Lung (tissue), 12 donors: ENCODE measurements around the gene DUOX1. TPM values are rescaled to one million over a fixed set of nuclear protein-coding genes. Genes with fewer than 3 reads are reported as not detected.

Experiments
- ATAC-seq: fragments of 200-7000 bp; cut with Tn5 transposase; one replicate; pipeline ENCODE4 v1.9.1; 2020; ENCODE audit warnings: moderate number of reproducible peaks; ENCODE audit not compliant: insufficient read depth, low FRiP score
- DNase-seq, 3 donors: peaks; one replicate each; pipeline ENCODE4 v3.0.0-alpha.2; 2013 to 2017
- H3K27ac ChIP-seq, 2 donors: one replicate each; pipeline ENCODE4 v1.5.1; 2013; ENCODE audit warnings: mild to moderate bottlenecking in 2 of 2, moderate library complexity in 2 of 2, control low read depth in 1 of 2, inconsistent platforms in 1 of 2, low read depth in 1 of 2, low read length in 1 of 2
- H3K27me3 ChIP-seq, 3 donors: one replicate each; pipeline ENCODE4 v1.5.1; 2013; ENCODE audit warnings: low read length in 2 of 3; ENCODE audit not compliant: control insufficient read depth in 3 of 3, insufficient read depth in 3 of 3
- H3K36me3 ChIP-seq, 4 donors: one replicate each; pipeline ENCODE4 v1.5.1; 2013; ENCODE audit warnings: low read length in 4 of 4, mild to moderate bottlenecking in 1 of 4, moderate library complexity in 1 of 4; ENCODE audit not compliant: control insufficient read depth in 4 of 4, insufficient read depth in 4 of 4
- H3K4me1 ChIP-seq, 5 donors: one replicate each; pipeline ENCODE4 v1.5.1; 2013; ENCODE audit warnings: low read length in 5 of 5, mild to moderate bottlenecking in 2 of 5, moderate library complexity in 1 of 5; ENCODE audit not compliant: control insufficient read depth in 5 of 5, insufficient read depth in 5 of 5
- H3K4me3 ChIP-seq: one replicate; pipeline ENCODE4 v1.5.1; 2013; ENCODE audit warnings: mild to moderate bottlenecking, control low read depth, moderate library complexity
- H3K9ac ChIP-seq, 2 donors: one replicate each; pipeline ENCODE4 v1.5.1; 2013; ENCODE audit warnings: low read length in 2 of 2, control low read depth in 1 of 2; ENCODE audit not compliant: insufficient read depth in 1 of 2
- H3K9me3 ChIP-seq, 4 donors: one replicate each; pipeline ENCODE4 v1.5.1; 2013; ENCODE audit warnings: low read length in 3 of 4, mild to moderate bottlenecking in 1 of 4, moderate library complexity in 1 of 4; ENCODE audit not compliant: control insufficient read depth in 4 of 4, insufficient read depth in 3 of 4
- WGBS, 2 donors: extraction: QIAGEN DNeasy Blood & Tissue Kit; methylation state at CpG; one replicate each; pipeline ENCODE4 v1.1.7; 2013; 5-methylcytosine and 5-hydroxymethylcytosine counted together
- polyA plus RNA-seq, 2 donors: library from polyadenylated mRNA; stranded (reverse); fragments of 200-250 nt; gene quantifications; one replicate each; pipeline ENCODE4 v1.2.1, GENCODE V29; 2013
- total RNA-seq, 2 donors: library from RNA; depleted of rRNA in 1 of 2; stranded (reverse); fragments of >200 nt in 1 of 2; gene quantifications; one replicate each; pipeline ENCODE4 v1.2.1, GENCODE V29; 2014 to 2021
- TF ChIP-seq, protein P1 (sequence below): IDR thresholded peaks from 2 replicates; pipeline ENCODE4 v1.5.1; 2012; ENCODE audit warnings: mild to moderate bottlenecking; ENCODE audit errors: control extremely low read depth, extremely low read depth
- donor health status: control.
- donor health status: control.
- donor health status: Bipolar disorder and iron deficiency.
- donor health status: healthy.
- donor health status: DM: yes; HTN: yes; CAD: no.

The DUOX1 gene
- total and polyA plus RNA-seq, 4 donors: 61.7 to 363 (median 115) TPM

DNA sequence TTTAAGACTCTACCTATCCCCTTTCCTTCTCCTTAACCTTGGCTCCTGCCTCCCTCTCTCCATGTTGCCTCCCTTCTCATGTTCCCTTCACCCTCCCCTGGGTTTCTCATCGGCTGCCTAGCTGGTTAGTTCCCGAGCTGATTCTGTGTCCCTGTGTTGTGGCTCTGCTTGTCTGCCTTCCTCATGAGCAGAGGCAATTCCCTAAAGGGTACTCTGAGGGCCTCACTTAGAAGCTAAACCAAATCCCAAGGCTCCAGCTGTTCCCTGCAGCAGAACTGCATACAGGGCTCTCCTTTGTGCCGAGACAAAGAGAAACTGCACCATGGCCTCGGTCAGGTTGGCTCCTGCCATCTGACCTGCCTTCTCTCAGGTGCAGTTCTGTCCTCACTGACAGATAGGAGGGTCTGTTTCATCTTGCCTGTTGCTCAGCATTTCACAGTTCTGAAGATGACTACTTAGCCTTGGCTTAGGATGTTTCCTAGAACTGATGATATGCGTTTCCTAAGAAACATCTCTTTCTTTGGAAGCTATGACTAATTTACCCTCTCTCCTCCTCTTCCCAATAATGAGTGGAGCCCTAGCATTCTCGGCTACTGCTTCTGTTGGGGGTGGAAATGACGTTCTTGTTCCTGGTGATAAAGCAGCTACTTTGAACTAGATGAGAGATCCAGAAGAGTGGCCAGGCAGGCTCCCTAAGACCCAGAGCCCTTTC, 27.1 kb downstream of the DUOX1 start:
- no peak for ATAC-seq
- TF ChIP-seq, protein P1, sequence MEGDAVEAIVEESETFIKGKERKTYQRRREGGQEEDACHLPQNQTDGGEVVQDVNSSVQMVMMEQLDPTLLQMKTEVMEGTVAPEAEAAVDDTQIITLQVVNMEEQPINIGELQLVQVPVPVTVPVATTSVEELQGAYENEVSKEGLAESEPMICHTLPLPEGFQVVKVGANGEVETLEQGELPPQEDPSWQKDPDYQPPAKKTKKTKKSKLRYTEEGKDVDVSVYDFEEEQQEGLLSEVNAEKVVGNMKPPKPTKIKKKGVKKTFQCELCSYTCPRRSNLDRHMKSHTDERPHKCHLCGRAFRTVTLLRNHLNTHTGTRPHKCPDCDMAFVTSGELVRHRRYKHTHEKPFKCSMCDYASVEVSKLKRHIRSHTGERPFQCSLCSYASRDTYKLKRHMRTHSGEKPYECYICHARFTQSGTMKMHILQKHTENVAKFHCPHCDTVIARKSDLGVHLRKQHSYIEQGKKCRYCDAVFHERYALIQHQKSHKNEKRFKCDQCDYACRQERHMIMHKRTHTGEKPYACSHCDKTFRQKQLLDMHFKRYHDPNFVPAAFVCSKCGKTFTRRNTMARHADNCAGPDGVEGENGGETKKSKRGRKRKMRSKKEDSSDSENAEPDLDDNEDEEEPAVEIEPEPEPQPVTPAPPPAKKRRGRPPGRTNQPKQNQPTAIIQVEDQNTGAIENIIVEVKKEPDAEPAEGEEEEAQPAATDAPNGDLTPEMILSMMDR: no peak
- no peaks in the 10 kb centered on the region for H3K27me3 ChIP-seq
- 87 to 94% methylated on average over 7 of the region's 7 CpGs for WGBS, 2 donors
- peaks cover 0 to 30% (median 0%) of the 10 kb centered on the region in 4 donors for H3K36me3 ChIP-seq
- H3K9me3 ChIP-seq: no peaks in the 10 kb centered on the region
- H3K4me1 ChIP-seq: peaks cover 0 to 5% (median 0%) of the 10 kb centered on the region in 5 donors
- H3K9ac ChIP-seq: no peak overlapping the region
- no peak for DNase-seq
- no peak overlapping the region for H3K4me3 ChIP-seq
- H3K27ac ChIP-seq: no peak overlapping the region

DNA sequence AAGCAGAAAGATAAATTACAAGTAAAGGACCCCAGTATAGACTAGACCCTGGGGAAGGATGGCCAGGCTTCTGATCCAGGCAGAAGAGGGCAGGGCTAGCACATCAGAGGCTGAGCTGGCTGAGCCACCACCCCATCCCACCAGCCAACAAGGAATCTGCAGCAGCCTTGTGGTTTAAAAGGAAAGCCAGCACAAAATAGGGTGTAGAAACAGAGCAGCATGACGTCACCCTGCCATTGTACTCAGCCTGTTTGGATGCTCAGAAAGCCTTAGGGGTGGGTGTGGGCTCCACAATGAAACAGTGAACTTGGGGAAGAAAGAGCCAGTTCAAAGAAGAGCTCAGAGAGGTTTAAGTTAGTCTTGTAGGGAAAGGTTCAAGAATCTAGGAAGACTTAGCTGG, 28.2 kb downstream of the DUOX1 start:
- Histone ChIP-seq H3K4me1 (peaks cover 0 to 5% (median 0%) of the 10 kb centered on the region in 5 donors), H3K27ac (no peak overlapping the region), H3K4me3 (no peak overlapping the region), H3K27me3 (no peaks in the 10 kb centered on the region), H3K9ac (no peak overlapping the region), H3K36me3 (peaks cover 0 to 24% (median 0%) of the 10 kb centered on the region in 4 donors), H3K9me3 (no peaks in the 10 kb centered on the region)
- TF ChIP-seq, protein P1: no peak
- ATAC-seq (no peak), DNase-seq (no peak)
- 38 to 64% methylated on average over 1 of the region's 1 CpG for WGBS, 2 donors

DNA sequence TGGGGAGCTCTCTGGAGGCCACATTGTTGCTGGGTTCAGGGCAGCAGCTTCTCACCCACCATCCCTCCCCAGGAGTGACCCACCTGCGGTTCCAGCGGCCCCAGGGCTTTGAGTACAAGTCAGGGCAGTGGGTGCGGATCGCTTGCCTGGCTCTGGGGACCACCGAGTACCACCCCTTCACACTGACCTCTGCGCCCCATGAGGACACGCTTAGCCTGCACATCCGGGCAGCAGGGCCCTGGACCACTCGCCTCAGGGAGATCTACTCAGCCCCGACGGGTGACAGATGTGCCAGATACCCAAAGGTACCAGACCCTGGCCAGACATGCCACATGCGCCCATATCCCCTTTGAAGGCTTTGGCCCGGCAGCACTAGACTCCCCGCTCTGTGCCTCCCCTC, 31.9 kb downstream of the DUOX1 start:
- no peak for ATAC-seq
- Histone ChIP-seq H3K27ac (peak overlapping the region in 1 of 2 donors; percentile 16), H3K36me3 (peaks cover 0 to 12% (median 0%) of the 10 kb centered on the region in 4 donors), H3K9me3 (no peaks in the 10 kb centered on the region), H3K27me3 (no peaks in the 10 kb centered on the region), H3K4me3 (no peak overlapping the region), H3K4me1 (peaks cover 0 to 18% (median 4%) of the 10 kb centered on the region in 5 donors), H3K9ac (no peak overlapping the region)
- no peak for DNase-seq
- TF ChIP-seq, protein P1: no peak
- WGBS, 2 donors: 93 to 96% methylated on average over 14 of the region's 14 CpGs
